Measurements from ENCODE around the gene SH3BP5L. TPM values are rescaled to one million over a fixed set of nuclear protein-coding genes. Genes with fewer than 3 reads are reported as not detected.

Gene SH3BP5L
- total and polyA plus RNA-seq, 2 of the 13 experiments (the other 11 are each of a cell fraction or from before 2014, with no cell fraction given): 10.3 to 14.9 TPM

DNA sequence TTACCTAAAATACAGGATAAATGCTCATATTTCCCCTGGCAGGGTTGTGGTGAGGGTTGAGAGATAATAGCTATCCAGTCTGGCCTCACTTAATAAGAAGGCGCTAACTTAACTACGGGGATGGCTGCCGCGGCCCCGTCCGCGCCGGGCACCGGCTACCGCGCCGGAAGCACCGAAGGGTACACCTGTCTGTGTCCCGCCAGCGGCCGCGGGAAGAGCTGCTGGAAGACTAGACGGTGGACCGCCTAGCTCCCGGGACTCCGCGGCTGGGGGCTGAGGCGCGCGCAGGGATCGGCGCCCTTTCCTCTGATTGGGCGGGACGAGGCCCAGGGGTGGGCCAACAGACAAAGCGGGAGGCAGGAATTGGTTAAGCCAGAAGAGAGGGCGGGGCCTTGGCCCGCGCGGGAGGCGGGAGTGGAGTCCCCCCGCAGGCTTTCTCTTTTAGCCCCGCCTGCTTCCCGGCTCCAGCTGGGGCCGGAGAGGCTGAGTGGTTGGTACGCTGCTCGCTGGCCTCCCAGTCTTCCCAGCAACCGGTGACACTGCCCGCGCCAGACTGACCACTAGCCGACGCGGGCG lies 12.2 kb upstream of the SH3BP5L start, which contains the start of gene ZNF672:
ZNF672 (plus strand) TSS at position 444 of the 576 bp plus-strand sequence. CDS start 9,051 bp downstream, outside the sequence.
- CTCF ChIA-PET (ENCODE audit: low intra/inter-chr PET ratio, low total read pairs): no interaction called here
- intact Hi-C loops (cut with micrococcal nuclease; ENCODE audit: unreplicated experiment): loop anchor here (1.0 kb wide), 4 partner anchors 10 to 142 kb away; partner anchors contain the start of genes PGBD2 and ZNF692
- H2AFZ ChIP-seq (ENCODE audit: low read length): peak within 1 kb of the TSS; percentile 47
- 0 out of 2 replicates have a peak, but pooled peaks have one; percentile 66 for TF ChIP-seq GATA4 (IDR thresholded peaks at IDR 0.05; ENCODE audit: borderline replicate concordance, low read depth)
- TF ChIP-seq GPN1 (CRISPR knock-in tag; IDR thresholded peaks at IDR 0.05; ENCODE audit: borderline replicate concordance): no peak
- peak; percentile 86 for TF ChIP-seq ZNF546 (CRISPR knock-in tag; conservative IDR thresholded peaks at IDR 0.05)
- TF ChIP-seq ZNF30 (CRISPR knock-in tag; IDR thresholded peaks at IDR 0.05): no peak
- peak; percentile 96 for TF ChIP-seq SP4 (CRISPR knock-in tag; IDR thresholded peaks at IDR 0.05)
- TF ChIP-seq SAP130 (CRISPR knock-in tag; IDR thresholded peaks at IDR 0.05; ENCODE audit: low read depth): peak; percentile 58
- TF ChIP-seq NFYC (CRISPR knock-in tag; IDR thresholded peaks at IDR 0.05): peak; percentile 92
- TF ChIP-seq, protein P1, sequence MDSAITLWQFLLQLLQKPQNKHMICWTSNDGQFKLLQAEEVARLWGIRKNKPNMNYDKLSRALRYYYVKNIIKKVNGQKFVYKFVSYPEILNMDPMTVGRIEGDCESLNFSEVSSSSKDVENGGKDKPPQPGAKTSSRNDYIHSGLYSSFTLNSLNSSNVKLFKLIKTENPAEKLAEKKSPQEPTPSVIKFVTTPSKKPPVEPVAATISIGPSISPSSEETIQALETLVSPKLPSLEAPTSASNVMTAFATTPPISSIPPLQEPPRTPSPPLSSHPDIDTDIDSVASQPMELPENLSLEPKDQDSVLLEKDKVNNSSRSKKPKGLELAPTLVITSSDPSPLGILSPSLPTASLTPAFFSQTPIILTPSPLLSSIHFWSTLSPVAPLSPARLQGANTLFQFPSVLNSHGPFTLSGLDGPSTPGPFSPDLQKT (CRISPR knock-in tag; IDR thresholded peaks at IDR 0.05; ENCODE audit: borderline replicate concordance): no peak
- TF ChIP-seq, protein P2, sequence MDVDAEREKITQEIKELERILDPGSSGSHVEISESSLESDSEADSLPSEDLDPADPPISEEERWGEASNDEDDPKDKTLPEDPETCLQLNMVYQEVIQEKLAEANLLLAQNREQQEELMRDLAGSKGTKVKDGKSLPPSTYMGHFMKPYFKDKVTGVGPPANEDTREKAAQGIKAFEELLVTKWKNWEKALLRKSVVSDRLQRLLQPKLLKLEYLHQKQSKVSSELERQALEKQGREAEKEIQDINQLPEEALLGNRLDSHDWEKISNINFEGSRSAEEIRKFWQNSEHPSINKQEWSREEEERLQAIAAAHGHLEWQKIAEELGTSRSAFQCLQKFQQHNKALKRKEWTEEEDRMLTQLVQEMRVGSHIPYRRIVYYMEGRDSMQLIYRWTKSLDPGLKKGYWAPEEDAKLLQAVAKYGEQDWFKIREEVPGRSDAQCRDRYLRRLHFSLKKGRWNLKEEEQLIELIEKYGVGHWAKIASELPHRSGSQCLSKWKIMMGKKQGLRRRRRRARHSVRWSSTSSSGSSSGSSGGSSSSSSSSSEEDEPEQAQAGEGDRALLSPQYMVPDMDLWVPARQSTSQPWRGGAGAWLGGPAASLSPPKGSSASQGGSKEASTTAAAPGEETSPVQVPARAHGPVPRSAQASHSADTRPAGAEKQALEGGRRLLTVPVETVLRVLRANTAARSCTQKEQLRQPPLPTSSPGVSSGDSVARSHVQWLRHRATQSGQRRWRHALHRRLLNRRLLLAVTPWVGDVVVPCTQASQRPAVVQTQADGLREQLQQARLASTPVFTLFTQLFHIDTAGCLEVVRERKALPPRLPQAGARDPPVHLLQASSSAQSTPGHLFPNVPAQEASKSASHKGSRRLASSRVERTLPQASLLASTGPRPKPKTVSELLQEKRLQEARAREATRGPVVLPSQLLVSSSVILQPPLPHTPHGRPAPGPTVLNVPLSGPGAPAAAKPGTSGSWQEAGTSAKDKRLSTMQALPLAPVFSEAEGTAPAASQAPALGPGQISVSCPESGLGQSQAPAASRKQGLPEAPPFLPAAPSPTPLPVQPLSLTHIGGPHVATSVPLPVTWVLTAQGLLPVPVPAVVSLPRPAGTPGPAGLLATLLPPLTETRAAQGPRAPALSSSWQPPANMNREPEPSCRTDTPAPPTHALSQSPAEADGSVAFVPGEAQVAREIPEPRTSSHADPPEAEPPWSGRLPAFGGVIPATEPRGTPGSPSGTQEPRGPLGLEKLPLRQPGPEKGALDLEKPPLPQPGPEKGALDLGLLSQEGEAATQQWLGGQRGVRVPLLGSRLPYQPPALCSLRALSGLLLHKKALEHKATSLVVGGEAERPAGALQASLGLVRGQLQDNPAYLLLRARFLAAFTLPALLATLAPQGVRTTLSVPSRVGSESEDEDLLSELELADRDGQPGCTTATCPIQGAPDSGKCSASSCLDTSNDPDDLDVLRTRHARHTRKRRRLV (CRISPR knock-in tag; IDR thresholded peaks at IDR 0.05): no peak
- TF ChIP-seq RFXAP (CRISPR knock-in tag; IDR thresholded peaks at IDR 0.05; ENCODE audit: borderline replicate concordance): peak; percentile 99
- TF ChIP-seq ZNF619 (CRISPR knock-in tag; IDR thresholded peaks at IDR 0.05): no peak
- no peak for TF ChIP-seq HNRNPH1 (optimal IDR thresholded peaks at IDR 0.05; ENCODE audit: low read depth, low read length)
- TF ChIP-seq CCDC6 (CRISPR knock-in tag; IDR thresholded peaks at IDR 0.05): peak; percentile 73; the same call in 1 of the 2 replicates
- TF ChIP-seq GATAD2A (CRISPR knock-in tag; IDR thresholded peaks at IDR 0.05): peak; percentile 10; the same call in 1 of the 2 replicates
- no peak for TF ChIP-seq SP1 (IDR thresholded peaks at IDR 0.05)
- TF ChIP-seq SP1 (CRISPR knock-in tag; IDR thresholded peaks at IDR 0.05): peak; percentile 77
- no peak; the same call in 1 of the 2 replicates for TF ChIP-seq HOXA3 (CRISPR knock-in tag; IDR thresholded peaks at IDR 0.05)
- TF ChIP-seq, protein P3, sequence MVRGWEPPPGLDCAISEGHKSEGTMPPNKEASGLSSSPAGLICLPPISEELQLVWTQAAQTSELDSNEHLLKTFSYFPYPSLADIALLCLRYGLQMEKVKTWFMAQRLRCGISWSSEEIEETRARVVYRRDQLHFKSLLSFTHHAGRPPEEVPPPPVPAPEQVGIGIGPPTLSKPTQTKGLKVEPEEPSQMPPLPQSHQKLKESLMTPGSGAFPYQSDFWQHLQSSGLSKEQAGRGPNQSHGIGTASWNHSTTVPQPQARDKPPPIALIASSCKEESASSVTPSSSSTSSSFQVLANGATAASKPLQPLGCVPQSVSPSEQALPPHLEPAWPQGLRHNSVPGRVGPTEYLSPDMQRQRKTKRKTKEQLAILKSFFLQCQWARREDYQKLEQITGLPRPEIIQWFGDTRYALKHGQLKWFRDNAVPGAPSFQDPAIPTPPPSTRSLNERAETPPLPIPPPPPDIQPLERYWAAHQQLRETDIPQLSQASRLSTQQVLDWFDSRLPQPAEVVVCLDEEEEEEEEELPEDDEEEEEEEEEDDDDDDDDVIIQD (CRISPR knock-in tag; IDR thresholded peaks at IDR 0.05; ENCODE audit: low read depth): no peak

More for the DNA sequence above, 12.2 kb upstream of the SH3BP5L start, which contains the start of gene ZNF672:
- Histone ChIP-seq H3K4me3 (replicated peaks in 1 of 3; ENCODE audit: insufficient read depth in 1 of 3, low read depth in 2 of 3, low read length in 3 of 3) (peak within 1 kb of the TSS; percentile 58 to 87 (median 83)), H3K9me3 (ENCODE audit: low read length) (no peaks in the 10 kb centered on the region), H3K4me2 (ENCODE audit: low read depth, low read length) (peak within 1 kb of the TSS; percentile 90), H3K36me3 (replicated peaks in 1 of 2; ENCODE audit: control insufficient read depth in 1 of 2, insufficient read depth in 2 of 2, low read length in 2 of 2) (peaks cover 2 to 5% of the 10 kb centered on the region in 2 experiments; a peak in 2 of 5 replicates), H3K4me1 (ENCODE audit: insufficient read depth, low read length) (peaks cover 66% of the 10 kb centered on the region), H4K20me1 (ENCODE audit: insufficient read depth, low read length) (0 out of 2 replicates have a peak, but pooled peaks cover 2% of the 10 kb centered on the region), H3K27ac (ENCODE audit: extremely low read length, insufficient read depth, low read length) (peak within 1 kb of the TSS; percentile 96), H3K9ac (ENCODE audit: insufficient read depth, low read depth, low read length) (peak within 1 kb of the TSS; percentile 93), H3K27me3 (ENCODE audit: control insufficient read depth in 1 of 2, insufficient read depth in 2 of 2, low read length in 2 of 2) (no peaks in the 10 kb centered on the region; a peak in 1 of 5 replicates), H3K79me2 (ENCODE audit: insufficient read depth, low read length) (peaks cover 30% of the 10 kb centered on the region)
- no TSS peak for BruUV-seq (replicated peaks)
- WGBS (ENCODE audit: low lambda C conversion rate): 2% methylated on average over 10 of the region's 48 CpGs
- POLR2A ChIA-PET: interaction anchor here (1.0 to 4.2 kb wide), 10 partner anchors 11 to 80 kb away, joined by 3 to 108 read pairs (median 9); partner anchors contain the start of genes PGBD2, SH3BP5L and ZNF692
- ATAC-seq (peak; percentile 92), FAIRE-seq (peak; percentile 72), DNase-seq (ENCODE audit: low spot score) (peak; percentile 96)
- in situ Hi-C loops (cut with HindIII; ENCODE audit: extremely low pct_ligation_motif_present, low pct_unique_long_range_greater_than_20kb): no loop called here
